Nephron progenitor cell (in vitro differentiated cells): Measurements from ENCODE around the gene TP63.

ENCODE experiments used
- DNase-seq: peaks from one replicate; pipeline ENCODE4 v3.0.0; 2021
- H3K27ac Mint-ChIP-seq: 2 replicates; pipeline ENCODE4 v1.8.0; 2021; ENCODE audit warnings: mild to moderate bottlenecking, moderate library complexity, mixed read lengths
- H3K27me3 Mint-ChIP-seq: 2 replicates; pipeline ENCODE4 v1.8.0; 2021; ENCODE audit warnings: mild to moderate bottlenecking, low read depth, mixed read lengths; ENCODE audit not compliant: poor library complexity
- H3K36me3 Mint-ChIP-seq: 2 replicates; pipeline ENCODE4 v1.8.0; 2021; ENCODE audit warnings: low read depth, mixed read lengths
- H3K4me1 Mint-ChIP-seq: 2 replicates; pipeline ENCODE4 v1.8.0; 2021; ENCODE audit warnings: mixed read lengths
- H3K4me3 Mint-ChIP-seq: 2 replicates; pipeline ENCODE4 v1.8.0; 2021; ENCODE audit warnings: mild to moderate bottlenecking, moderate library complexity, mixed read lengths
- H3K9me3 Mint-ChIP-seq: 2 replicates; pipeline ENCODE4 v1.8.0; 2021; ENCODE audit warnings: mild to moderate bottlenecking, moderate library complexity, mixed read lengths
- CTCF ChIP-seq: fragments of 200-600 bp; sonication (generic); IDR thresholded peaks from 2 replicates; pipeline ENCODE4 v1.5.0; 2021; ENCODE audit warnings: antibody characterized with exemption

Gene TP63

GRCh38 chr3:189710620-189711402, 79.6 kb downstream of the TP63 start:
- Mint-ChIP-seq H3K4me3 (no peak overlapping the region), H3K27ac (peak overlapping the region; percentile 66), H3K27me3 (no peaks in the 10 kb centered on the region), H3K4me1 (peaks cover 48% of the 10 kb centered on the region), H3K9me3 (no peaks in the 10 kb centered on the region), H3K36me3 (no peaks in the 10 kb centered on the region)
- no peak for TF ChIP-seq CTCF
- DNase-seq: peak; percentile 6

GRCh38 chr3:189712906-189713483, 81.8 kb downstream of the TP63 start:
- H3K27me3 Mint-ChIP-seq: no peaks in the 10 kb centered on the region
- H3K27ac Mint-ChIP-seq: no peak overlapping the region
- no peaks in the 10 kb centered on the region for H3K36me3 Mint-ChIP-seq
- DNase-seq: no peak
- H3K4me1 Mint-ChIP-seq: peaks cover 54% of the 10 kb centered on the region
- H3K4me3 Mint-ChIP-seq: no peak overlapping the region
- H3K9me3 Mint-ChIP-seq: no peaks in the 10 kb centered on the region
- TF ChIP-seq CTCF: no peak

GRCh38 chr3:189714991-189715961, 84.1 kb downstream of the TP63 start:
- Mint-ChIP-seq H3K36me3 (no peaks in the 10 kb centered on the region), H3K27ac (peak overlapping the region; percentile 9), H3K27me3 (no peaks in the 10 kb centered on the region), H3K4me3 (no peak overlapping the region), H3K9me3 (no peaks in the 10 kb centered on the region), H3K4me1 (peaks cover 60% of the 10 kb centered on the region)
- TF ChIP-seq CTCF: no peak
- no peak for DNase-seq

GRCh38 chr3:189718215-189718614, 87.0 kb downstream of the TP63 start:
- no peak overlapping the region for H3K4me3 Mint-ChIP-seq
- H3K27me3 Mint-ChIP-seq: no peaks in the 10 kb centered on the region
- no peak for TF ChIP-seq CTCF
- peaks cover 48% of the 10 kb centered on the region for H3K4me1 Mint-ChIP-seq
- DNase-seq: no peak
- no peak overlapping the region for H3K27ac Mint-ChIP-seq
- no peaks in the 10 kb centered on the region for H3K36me3 Mint-ChIP-seq
- no peaks in the 10 kb centered on the region for H3K9me3 Mint-ChIP-seq

- DNase-seq: no peak
- no peaks in the 10 kb centered on the region for H3K27me3 Mint-ChIP-seq
- no peaks in the 10 kb centered on the region for H3K36me3 Mint-ChIP-seq
- no peak overlapping the region for H3K27ac Mint-ChIP-seq
- peaks cover 33% of the 10 kb centered on the region for H3K4me1 Mint-ChIP-seq
- no peaks in the 10 kb centered on the region for H3K9me3 Mint-ChIP-seq
- TF ChIP-seq CTCF: no peak
- no peak overlapping the region for H3K4me3 Mint-ChIP-seq
Observed at GRCh38 chr3:189720736-189721417, 89.7 kb downstream of the TP63 start.
